Spleen (tissue), 11 donors: ENCODE results near the gene SLC25A24. TPM values are rescaled to one million over a fixed set of nuclear protein-coding genes. Genes with fewer than 3 reads are reported as not detected.

Experiments used
- DNase-seq: peaks from one replicate; pipeline ENCODE4 v3.0.0-alpha.2; 2020
- H3K27ac ChIP-seq, 8 donors: fragments of 200-600 bp; sonication (generic) in 7 of 8; 1 replicate in 4 of 8; 2 replicates in 4 of 8; pipeline versions ENCODE4 v1.5.0 to v1.8.0; 2016 to 2021; ENCODE audit warnings: inconsistent platforms in 4 of 8, mild to moderate bottlenecking in 4 of 8, moderate library complexity in 1 of 8
- H3K27me3 ChIP-seq, 7 donors: fragments of 200-600 bp; sonication (generic) in 6 of 7; replicated peaks in 1 of 7; 1 replicate in 4 of 7; 2 replicates in 3 of 7; pipeline versions ENCODE4 v1.5.0 to v1.8.0; 2016 to 2021; ENCODE audit warnings: inconsistent platforms in 3 of 7, mild to moderate bottlenecking in 1 of 7
- H3K36me3 ChIP-seq, 6 donors: fragments of 200-600 bp; sonication (generic) in 5 of 6; 1 replicate in 4 of 6; 2 replicates in 2 of 6; pipeline versions ENCODE4 v1.5.0 to v1.8.0; 2016 to 2021; ENCODE audit warnings: inconsistent platforms in 2 of 6
- H3K4me1 ChIP-seq, 6 donors: fragments of 200-600 bp; sonication (generic) in 5 of 6; 1 replicate in 3 of 6; 2 replicates in 3 of 6; pipeline versions ENCODE4 v1.5.0 to v1.8.0; 2016 to 2021; ENCODE audit warnings: inconsistent platforms in 3 of 6
- H3K4me3 ChIP-seq, 8 donors: fragments of 200-600 bp; sonication (generic) in 7 of 8; 1 replicate in 4 of 8; 2 replicates in 4 of 8; pipeline versions ENCODE4 v1.5.0 to v1.8.0; 2016 to 2021; ENCODE audit warnings: inconsistent platforms in 4 of 8, mild to moderate bottlenecking in 4 of 8, moderate library complexity in 2 of 8
- H3K9me3 ChIP-seq, 8 donors: fragments of 200-600 bp; sonication (generic) in 7 of 8; 1 replicate in 4 of 8; 2 replicates in 4 of 8; pipeline versions ENCODE4 v1.5.0 to v1.8.0; 2016 to 2021; ENCODE audit warnings: inconsistent platforms in 4 of 8
- CTCF ChIP-seq, 11 experiments: fragments of 200-600 bp in 7 of 11; fragments of 450-650 bp in 4 of 11; sonication (generic) in 4 of 11; IDR thresholded peaks in 8 of 11; conservative IDR thresholded peaks in 3 of 11; 1 replicate in 7 of 11; 2 replicates in 4 of 11; pipeline versions ENCODE4 v1.4.0 to v1.8.0; 2016 to 2021; ENCODE audit warnings: antibody characterized with exemption in 11 of 11, inconsistent platforms in 4 of 11, mild to moderate bottlenecking in 1 of 11
- POLR2A ChIP-seq, 3 donors: fragments of 450-650 bp; IDR thresholded peaks; one replicate each; pipeline ENCODE4 v1.5.1; 2017; ENCODE audit warnings: antibody characterized with exemption in 3 of 3, mild to moderate bottlenecking in 1 of 3
- POLR2AphosphoS5 ChIP-seq, 3 donors: sonication (generic); formaldehyde crosslinking; IDR thresholded peaks; one replicate each; pipeline ENCODE4 v1.5.1; 2017; ENCODE audit warnings: antibody characterized with exemption in 3 of 3
- WGBS, 5 donors: extraction: QIAGEN DNeasy Blood & Tissue Kit in 3 of 5; methylation state at CpG; one replicate each; pipeline versions ENCODE4 v1.1.5 to v1.1.7; 2013 to 2018; 5-methylcytosine and 5-hydroxymethylcytosine counted together
- intact Hi-C: fragments of 100-400 bp; cut with DNase I; formaldehyde crosslinking; loops from one replicate; pipeline ENCODE4 v1.15.0; 2023; ENCODE audit warnings: low total_unique reads
- polyA plus RNA-seq, 3 donors: library from polyadenylated mRNA; stranded (reverse); fragments of 200-250 nt; gene quantifications; one replicate each; pipeline ENCODE4 v1.2.1, GENCODE V29; 2013
- total RNA-seq, 7 donors: library from RNA; depleted of rRNA in 3 of 7; stranded (reverse); fragments of >200 nt in 3 of 7; fragmentation: NEBNext Ultra II Directional in 4 of 7; extraction: Animal tissue kit (Norgen Biotek cat#: 25700) in 4 of 7; gene quantifications; one replicate each; pipeline versions ENCODE4 v1.1.0 to v1.2.1, GENCODE V29; 2016 to 2021
- donor health status: healthy with polysubstance abuse.
- donor health status: DM: no; HTN: no; CAD: no; lungs with moderate emphysema.
- donor health status: DM: no; HTN: no; CAD: no.
- donor health status: Bipolar disorder and iron deficiency.
- donor health status: healthy.
- donor health status: DM: no; HTN: no; CAD: no.
- donor health status: DM: yes; HTN: yes; CAD: no.

Gene SLC25A24
- total and polyA plus RNA-seq, 10 donors = 12.2 to 44.4 (median 33.4) TPM

GRCh38 chr1:108100148-108100547 lies 100.0 kb downstream of the SLC25A24 start:
- Histone ChIP-seq H3K27ac (no peak overlapping the region), H3K9me3 (peaks cover 0 to 2% (median 0%) of the 10 kb centered on the region in 8 donors), H3K4me1 (no peaks in the 10 kb centered on the region), H3K27me3 (no peaks in the 10 kb centered on the region), H3K36me3 (no peaks in the 10 kb centered on the region), H3K4me3 (no peak overlapping the region)
- intact Hi-C loops = no loop called here
- 88 to 100% (median 96%) methylated on average over 1 of the region's 1 CpG for WGBS, 5 donors
- no peak for DNase-seq
- TF ChIP-seq CTCF (IDR thresholded peaks at IDR 0.05 in 8 of 11, conservative IDR thresholded peaks at IDR 0.05 in 3 of 11) (no peak), POLR2A (IDR thresholded peaks at IDR 0.05) (no peak), POLR2AphosphoS5 (IDR thresholded peaks at IDR 0.05) (no peak)

- H3K36me3 ChIP-seq = no peaks in the 10 kb centered on the region
- DNase-seq = no peak
- H3K4me3 ChIP-seq = no peak overlapping the region
- H3K27ac ChIP-seq = no peak overlapping the region
- no peaks in the 10 kb centered on the region for H3K27me3 ChIP-seq
- intact Hi-C loops = no loop called here
- no peaks in the 10 kb centered on the region for H3K9me3 ChIP-seq
- no peaks in the 10 kb centered on the region for H3K4me1 ChIP-seq
- TF ChIP-seq CTCF (IDR thresholded peaks at IDR 0.05 in 8 of 11, conservative IDR thresholded peaks at IDR 0.05 in 3 of 11) (no peak), POLR2A (IDR thresholded peaks at IDR 0.05) (no peak)
These were observed 103.1 kb downstream of the SLC25A24 start for GRCh38 chr1:108097018-108097417.

- 72 to 94% (median 76%) methylated on average over 4 of the region's 4 CpGs for WGBS, 5 donors
- intact Hi-C loops = no loop called here
- TF ChIP-seq POLR2AphosphoS5 (IDR thresholded peaks at IDR 0.05) (no peak), CTCF (IDR thresholded peaks at IDR 0.05 in 8 of 11, conservative IDR thresholded peaks at IDR 0.05 in 3 of 11) (no peak), POLR2A (IDR thresholded peaks at IDR 0.05) (no peak)
- Histone ChIP-seq H3K27me3 (no peaks in the 10 kb centered on the region), H3K4me3 (no peak overlapping the region), H3K4me1 (no peaks in the 10 kb centered on the region), H3K27ac (no peak overlapping the region), H3K36me3 (no peaks in the 10 kb centered on the region), H3K9me3 (no peaks in the 10 kb centered on the region)
- DNase-seq = no peak
These were observed 104.1 kb downstream of the SLC25A24 start for GRCh38 chr1:108096089-108096488.

- Histone ChIP-seq H3K27me3 (no peaks in the 10 kb centered on the region), H3K27ac (no peak overlapping the region), H3K4me3 (no peak overlapping the region), H3K4me1 (peaks cover 0 to 3% (median 0%) of the 10 kb centered on the region in 6 donors), H3K36me3 (no peaks in the 10 kb centered on the region), H3K9me3 (no peaks in the 10 kb centered on the region)
- WGBS, 5 donors = 71 to 95% (median 91%) methylated on average over 1 of the region's 1 CpG
- intact Hi-C loops = no loop called here
- TF ChIP-seq POLR2A (IDR thresholded peaks at IDR 0.05) = no peak
- TF ChIP-seq CTCF (IDR thresholded peaks at IDR 0.05 in 8 of 11, conservative IDR thresholded peaks at IDR 0.05 in 3 of 11) = no peak
- no peak for TF ChIP-seq POLR2AphosphoS5 (IDR thresholded peaks at IDR 0.05)
- DNase-seq = no peak
These were observed 110.7 kb downstream of the SLC25A24 start for GRCh38 chr1:108089477-108089876.
